HepG2 (cell line): ENCODE measurements around the gene AP4S1. TPM values are rescaled to one million over a fixed set of nuclear protein-coding genes. Genes with fewer than 3 reads are reported as not detected.

ENCODE experiments used
- FOSL2 ChIP-seq: sonication (generic); formaldehyde crosslinking; IDR thresholded peaks from 2 replicates; pipeline ENCODE4 v1.4.0; 2020; ENCODE audit warnings: missing genetic modification reagents
- FOXK2 ChIP-seq: fragments of 450-650 bp; IDR thresholded peaks from 2 replicates; pipeline ENCODE4 v1.6.1; 2016
- GATAD1 ChIP-seq: IDR thresholded peaks from 2 replicates; pipeline ENCODE4 v1.6.1; 2016; ENCODE audit warnings: missing genetic modification reagents, missing compliant biosample characterization
- IKZF4 ChIP-seq: sonication (generic); formaldehyde crosslinking; IDR thresholded peaks from 2 replicates; pipeline ENCODE4 v1.5.1; 2020; ENCODE audit warnings: borderline replicate concordance, mild to moderate bottlenecking, low read depth, missing genetic modification reagents; ENCODE audit errors: not compliant biosample characterization
- LCORL ChIP-seq, 2 experiments: fragments of 450-650 bp in 1 of 2; sonication (generic) in 1 of 2; formaldehyde crosslinking in 1 of 2; IDR thresholded peaks; 2 replicates each; pipeline versions ENCODE4 v1.5.0 to v1.6.1; 2017 to 2020; ENCODE audit warnings: antibody characterized with exemption in 1 of 2, missing genetic modification reagents in 1 of 2
- NR2F6 ChIP-seq, 2 experiments: IDR thresholded peaks; 2 replicates each; pipeline ENCODE4 v1.6.1; 2016; ENCODE audit warnings: antibody characterized with exemption in 1 of 2, mild to moderate bottlenecking in 1 of 2
- RFX3 ChIP-seq: IDR thresholded peaks from 2 replicates; pipeline ENCODE4 v1.6.1; 2016; ENCODE audit warnings: missing biosample characterization, missing genetic modification reagents
- SAP130 ChIP-seq: IDR thresholded peaks from 2 replicates; pipeline ENCODE4 v1.6.1; 2016; ENCODE audit warnings: low read depth
- SOX13 ChIP-seq, 3 experiments: fragments of 450-650 bp in 1 of 3; sonication (generic) in 1 of 3; formaldehyde crosslinking in 1 of 3; IDR thresholded peaks in 2 of 3; conservative IDR thresholded peaks in 1 of 3; 2 replicates each; pipeline versions ENCODE4 v1.5.0 to v1.6.1; 2016 to 2020; ENCODE audit warnings: antibody characterized with exemption in 1 of 3, mild to moderate bottlenecking in 1 of 3, missing compliant biosample characterization in 1 of 3, missing genetic modification reagents in 1 of 3, moderate library complexity in 1 of 3
- ZNF331 ChIP-seq: sonication (generic); formaldehyde crosslinking; IDR thresholded peaks from 2 replicates; pipeline ENCODE4 v1.4.0; 2020; ENCODE audit warnings: missing genetic modification reagents
- ZNF563 ChIP-seq: sonication (generic); formaldehyde crosslinking; IDR thresholded peaks from 2 replicates; pipeline ENCODE4 v1.8.0; 2022; ENCODE audit warnings: mild to moderate bottlenecking, moderate library complexity, missing genetic modification reagents
- ZNF614 ChIP-seq: IDR thresholded peaks from 2 replicates; pipeline ENCODE4 v1.6.1; 2018; ENCODE audit warnings: missing biosample characterization, missing genetic modification reagents, inconsistent platforms, borderline replicate concordance
- ZNF83 ChIP-seq: sonication (generic); formaldehyde crosslinking; IDR thresholded peaks from 2 replicates; pipeline ENCODE4 v1.4.0; 2020; ENCODE audit warnings: missing genetic modification reagents, mild to moderate bottlenecking, borderline replicate concordance
- ZNF850 ChIP-seq: sonication (generic); formaldehyde crosslinking; conservative IDR thresholded peaks from 2 replicates; pipeline ENCODE4 v1.9.0; 2021; ENCODE audit warnings: mild to moderate bottlenecking, missing genetic modification reagents
- polyA plus RNA-seq, 8 experiments: library from polyadenylated mRNA; depleted of rRNA in 3 of 8; stranded (reverse) in 7 of 8; unstranded in 1 of 8; fragments of >200 nt; fragmentation: Illumina TruSeq in 4 of 8; extraction: Trizol in 4 of 8; gene quantifications; 2 replicates each; pipeline versions ENCODE4 v1.2.1 to v1.2.3, GENCODE V29; 2011 to 2016; ENCODE audit warnings: low read depth in 4 of 8, missing spikeins in 1 of 8, mixed read lengths in 1 of 8; ENCODE audit not compliant: insufficient read depth in 1 of 8
- total RNA-seq, 5 experiments: library from RNA; depleted of rRNA; stranded (reverse); fragments of >200 nt; fragmentation: Illumina TruSeq; extraction: Trizol; gene quantifications; 2 replicates each; pipeline ENCODE4 v1.2.3, GENCODE V29; 2016; ENCODE audit warnings: low read depth in 1 of 5
- TF ChIP-seq, protein P1 (sequence below): sonication (generic); formaldehyde crosslinking; IDR thresholded peaks from 2 replicates; pipeline ENCODE4 v1.4.0; 2020; ENCODE audit warnings: missing genetic modification reagents
- TF ChIP-seq, protein P2 (sequence below): sonication (generic); IDR thresholded peaks from 2 replicates; pipeline ENCODE4 v1.6.1; 2016; ENCODE audit warnings: low read depth, borderline replicate concordance
- TF ChIP-seq, protein P3 (sequence below): sonication (generic); formaldehyde crosslinking; IDR thresholded peaks from 2 replicates; pipeline ENCODE4 v1.4.0; 2020; ENCODE audit warnings: missing genetic modification reagents
- TF ChIP-seq, protein P4 (sequence below): sonication (generic); formaldehyde crosslinking; IDR thresholded peaks from 2 replicates; pipeline ENCODE4 v1.9.0; 2021; ENCODE audit warnings: mild to moderate bottlenecking, missing genetic modification reagents

The AP4S1 gene
- total and polyA plus RNA-seq, 2 of the 13 experiments (the other 11 are each of a cell fraction or from before 2014, with no cell fraction given), result 3.9 to 21.1 TPM

DNA sequence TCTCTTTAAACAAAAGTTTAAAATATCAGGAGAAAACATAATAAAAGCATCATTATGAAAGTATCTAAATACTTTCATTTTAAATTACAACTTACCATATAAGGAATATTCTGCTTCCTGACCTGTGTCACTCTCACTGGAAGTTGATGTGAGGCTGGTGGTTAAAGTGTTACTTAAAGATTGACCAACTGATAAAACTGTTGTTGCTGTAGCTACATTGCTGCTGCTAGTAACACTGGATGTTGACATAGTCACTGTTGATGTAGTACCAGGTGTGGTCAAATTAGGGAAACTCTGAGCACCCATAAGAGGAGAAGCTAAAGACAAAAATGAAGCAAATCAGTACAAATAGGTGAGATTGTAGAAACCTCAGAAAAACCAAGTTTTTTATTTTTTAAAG, 102.2 kb downstream of the AP4S1 start (continued):
- TF ChIP-seq SAP130, result peak; percentile 83
- no peak for TF ChIP-seq ZNF850 (CRISPR knock-in tag)
- TF ChIP-seq ZNF563 (CRISPR knock-in tag), result no peak
- TF ChIP-seq ZNF614 (CRISPR knock-in tag), result peak; percentile 90
- TF ChIP-seq ZNF83 (CRISPR knock-in tag), result no peak
- TF ChIP-seq IKZF4 (CRISPR knock-in tag), result no peak
- TF ChIP-seq FOXK2, result peak; percentile 86
- TF ChIP-seq LCORL (IDR thresholded peaks at IDR 0.05), result no peak
- TF ChIP-seq LCORL (CRISPR knock-in tag; IDR thresholded peaks at IDR 0.05), result peak; percentile 92
- no peak for TF ChIP-seq NR2F6 (IDR thresholded peaks at IDR 0.05)
- TF ChIP-seq NR2F6 (CRISPR knock-in tag; IDR thresholded peaks at IDR 0.05), result peak; percentile 55
- TF ChIP-seq, protein P1, sequence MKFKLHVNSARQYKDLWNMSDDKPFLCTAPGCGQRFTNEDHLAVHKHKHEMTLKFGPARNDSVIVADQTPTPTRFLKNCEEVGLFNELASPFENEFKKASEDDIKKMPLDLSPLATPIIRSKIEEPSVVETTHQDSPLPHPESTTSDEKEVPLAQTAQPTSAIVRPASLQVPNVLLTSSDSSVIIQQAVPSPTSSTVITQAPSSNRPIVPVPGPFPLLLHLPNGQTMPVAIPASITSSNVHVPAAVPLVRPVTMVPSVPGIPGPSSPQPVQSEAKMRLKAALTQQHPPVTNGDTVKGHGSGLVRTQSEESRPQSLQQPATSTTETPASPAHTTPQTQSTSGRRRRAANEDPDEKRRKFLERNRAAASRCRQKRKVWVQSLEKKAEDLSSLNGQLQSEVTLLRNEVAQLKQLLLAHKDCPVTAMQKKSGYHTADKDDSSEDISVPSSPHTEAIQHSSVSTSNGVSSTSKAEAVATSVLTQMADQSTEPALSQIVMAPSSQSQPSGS (CRISPR knock-in tag), result 0 out of 2 replicates have a peak, but pooled peaks have one; percentile 28
- TF ChIP-seq, protein P2, sequence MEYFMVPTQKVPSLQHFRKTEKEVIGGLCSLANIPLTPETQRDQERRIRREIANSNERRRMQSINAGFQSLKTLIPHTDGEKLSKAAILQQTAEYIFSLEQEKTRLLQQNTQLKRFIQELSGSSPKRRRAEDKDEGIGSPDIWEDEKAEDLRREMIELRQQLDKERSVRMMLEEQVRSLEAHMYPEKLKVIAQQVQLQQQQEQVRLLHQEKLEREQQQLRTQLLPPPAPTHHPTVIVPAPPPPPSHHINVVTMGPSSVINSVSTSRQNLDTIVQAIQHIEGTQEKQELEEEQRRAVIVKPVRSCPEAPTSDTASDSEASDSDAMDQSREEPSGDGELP, result peak; percentile 60; the same call in 1 of the 2 replicates
- peak; percentile 73 for TF ChIP-seq RFX3 (CRISPR knock-in tag)
- TF ChIP-seq, protein P3, sequence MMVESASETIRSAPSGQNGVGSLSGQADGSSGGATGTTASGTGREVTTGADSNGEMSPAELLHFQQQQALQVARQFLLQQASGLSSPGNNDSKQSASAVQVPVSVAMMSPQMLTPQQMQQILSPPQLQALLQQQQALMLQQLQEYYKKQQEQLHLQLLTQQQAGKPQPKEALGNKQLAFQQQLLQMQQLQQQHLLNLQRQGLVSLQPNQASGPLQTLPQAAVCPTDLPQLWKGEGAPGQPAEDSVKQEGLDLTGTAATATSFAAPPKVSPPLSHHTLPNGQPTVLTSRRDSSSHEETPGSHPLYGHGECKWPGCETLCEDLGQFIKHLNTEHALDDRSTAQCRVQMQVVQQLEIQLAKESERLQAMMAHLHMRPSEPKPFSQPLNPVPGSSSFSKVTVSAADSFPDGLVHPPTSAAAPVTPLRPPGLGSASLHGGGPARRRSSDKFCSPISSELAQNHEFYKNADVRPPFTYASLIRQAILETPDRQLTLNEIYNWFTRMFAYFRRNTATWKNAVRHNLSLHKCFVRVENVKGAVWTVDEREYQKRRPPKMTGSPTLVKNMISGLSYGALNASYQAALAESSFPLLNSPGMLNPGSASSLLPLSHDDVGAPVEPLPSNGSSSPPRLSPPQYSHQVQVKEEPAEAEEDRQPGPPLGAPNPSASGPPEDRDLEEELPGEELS (CRISPR knock-in tag), result peak; percentile 84
- TF ChIP-seq GATAD1 (CRISPR knock-in tag), result 0 out of 2 replicates have a peak, but pooled peaks have one; percentile 16
- peak; percentile 56; the same call in 1 of the 2 replicates for TF ChIP-seq ZNF331 (CRISPR knock-in tag)
- no peak for TF ChIP-seq FOSL2
- TF ChIP-seq, protein P4, sequence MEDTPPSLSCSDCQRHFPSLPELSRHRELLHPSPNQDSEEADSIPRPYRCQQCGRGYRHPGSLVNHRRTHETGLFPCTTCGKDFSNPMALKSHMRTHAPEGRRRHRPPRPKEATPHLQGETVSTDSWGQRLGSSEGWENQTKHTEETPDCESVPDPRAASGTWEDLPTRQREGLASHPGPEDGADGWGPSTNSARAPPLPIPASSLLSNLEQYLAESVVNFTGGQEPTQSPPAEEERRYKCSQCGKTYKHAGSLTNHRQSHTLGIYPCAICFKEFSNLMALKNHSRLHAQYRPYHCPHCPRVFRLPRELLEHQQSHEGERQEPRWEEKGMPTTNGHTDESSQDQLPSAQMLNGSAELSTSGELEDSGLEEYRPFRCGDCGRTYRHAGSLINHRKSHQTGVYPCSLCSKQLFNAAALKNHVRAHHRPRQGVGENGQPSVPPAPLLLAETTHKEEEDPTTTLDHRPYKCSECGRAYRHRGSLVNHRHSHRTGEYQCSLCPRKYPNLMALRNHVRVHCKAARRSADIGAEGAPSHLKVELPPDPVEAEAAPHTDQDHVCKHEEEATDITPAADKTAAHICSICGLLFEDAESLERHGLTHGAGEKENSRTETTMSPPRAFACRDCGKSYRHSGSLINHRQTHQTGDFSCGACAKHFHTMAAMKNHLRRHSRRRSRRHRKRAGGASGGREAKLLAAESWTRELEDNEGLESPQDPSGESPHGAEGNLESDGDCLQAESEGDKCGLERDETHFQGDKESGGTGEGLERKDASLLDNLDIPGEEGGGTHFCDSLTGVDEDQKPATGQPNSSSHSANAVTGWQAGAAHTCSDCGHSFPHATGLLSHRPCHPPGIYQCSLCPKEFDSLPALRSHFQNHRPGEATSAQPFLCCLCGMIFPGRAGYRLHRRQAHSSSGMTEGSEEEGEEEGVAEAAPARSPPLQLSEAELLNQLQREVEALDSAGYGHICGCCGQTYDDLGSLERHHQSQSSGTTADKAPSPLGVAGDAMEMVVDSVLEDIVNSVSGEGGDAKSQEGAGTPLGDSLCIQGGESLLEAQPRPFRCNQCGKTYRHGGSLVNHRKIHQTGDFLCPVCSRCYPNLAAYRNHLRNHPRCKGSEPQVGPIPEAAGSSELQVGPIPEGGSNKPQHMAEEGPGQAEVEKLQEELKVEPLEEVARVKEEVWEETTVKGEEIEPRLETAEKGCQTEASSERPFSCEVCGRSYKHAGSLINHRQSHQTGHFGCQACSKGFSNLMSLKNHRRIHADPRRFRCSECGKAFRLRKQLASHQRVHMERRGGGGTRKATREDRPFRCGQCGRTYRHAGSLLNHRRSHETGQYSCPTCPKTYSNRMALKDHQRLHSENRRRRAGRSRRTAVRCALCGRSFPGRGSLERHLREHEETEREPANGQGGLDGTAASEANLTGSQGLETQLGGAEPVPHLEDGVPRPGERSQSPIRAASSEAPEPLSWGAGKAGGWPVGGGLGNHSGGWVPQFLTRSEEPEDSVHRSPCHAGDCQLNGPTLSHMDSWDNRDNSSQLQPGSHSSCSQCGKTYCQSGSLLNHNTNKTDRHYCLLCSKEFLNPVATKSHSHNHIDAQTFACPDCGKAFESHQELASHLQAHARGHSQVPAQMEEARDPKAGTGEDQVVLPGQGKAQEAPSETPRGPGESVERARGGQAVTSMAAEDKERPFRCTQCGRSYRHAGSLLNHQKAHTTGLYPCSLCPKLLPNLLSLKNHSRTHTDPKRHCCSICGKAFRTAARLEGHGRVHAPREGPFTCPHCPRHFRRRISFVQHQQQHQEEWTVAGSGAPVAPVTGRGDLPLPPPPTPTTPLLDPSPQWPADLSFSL (CRISPR knock-in tag), result peak; percentile 13; the same call in 1 of the 2 replicates
- TF ChIP-seq SOX13 (IDR thresholded peaks at IDR 0.05), result no peak
- TF ChIP-seq SOX13 (CRISPR knock-in tag; conservative IDR thresholded peaks at IDR 0.05 in 1 of 2, IDR thresholded peaks at IDR 0.05 in 1 of 2), result peak in 1 of 2 experiments; percentile 65; a peak in 1 of 4 replicates
